HTERT RPE-1 (cell line): ENCODE results near the gene POR.
"Not testable (repeated sequence)": the region's sequence is repeated elsewhere in the genome, so short reads cannot be mapped to it uniquely, and the experiment has no call there.

Experiments used
- in situ Hi-C: fragments of 300-500 bp; cut with MboI; formaldehyde crosslinking; loops from 4 replicates; pipeline ENCODE4 v1.14.3; 2020; ENCODE audit warnings: low sequenced_read_pairs

POR gene

DNA sequence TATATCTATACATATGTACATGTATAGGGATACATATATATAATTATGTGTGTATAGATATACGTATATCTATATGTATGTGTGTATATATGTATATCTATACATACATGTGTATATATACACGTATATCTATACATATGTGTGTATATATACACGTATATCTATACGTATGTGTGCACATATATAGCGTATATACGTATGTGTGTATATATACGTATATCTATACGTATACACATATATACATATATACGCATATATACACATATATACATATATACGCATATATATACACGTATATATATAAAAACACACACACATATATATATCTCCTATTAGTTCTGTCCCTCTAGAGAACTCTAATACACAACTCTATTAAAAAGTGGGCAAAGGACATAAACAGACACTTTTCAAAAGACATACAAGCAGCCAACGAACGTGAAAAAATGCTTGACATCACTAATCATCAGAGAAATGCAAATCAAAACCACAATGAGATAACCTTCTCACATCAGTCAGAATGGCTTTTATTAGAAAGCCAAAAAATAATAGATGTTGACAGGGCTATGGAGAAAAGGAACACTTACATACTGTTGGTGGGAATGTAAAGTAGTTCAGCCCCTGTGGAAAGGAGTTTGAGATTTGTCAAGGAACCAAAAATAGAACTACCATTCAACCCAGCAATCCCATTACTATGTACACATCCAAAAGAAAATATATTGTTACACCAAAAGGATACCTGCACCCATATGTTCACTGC, 101.4 kb downstream of the POR start:
- in situ Hi-C loops, result no loop called here

DNA sequence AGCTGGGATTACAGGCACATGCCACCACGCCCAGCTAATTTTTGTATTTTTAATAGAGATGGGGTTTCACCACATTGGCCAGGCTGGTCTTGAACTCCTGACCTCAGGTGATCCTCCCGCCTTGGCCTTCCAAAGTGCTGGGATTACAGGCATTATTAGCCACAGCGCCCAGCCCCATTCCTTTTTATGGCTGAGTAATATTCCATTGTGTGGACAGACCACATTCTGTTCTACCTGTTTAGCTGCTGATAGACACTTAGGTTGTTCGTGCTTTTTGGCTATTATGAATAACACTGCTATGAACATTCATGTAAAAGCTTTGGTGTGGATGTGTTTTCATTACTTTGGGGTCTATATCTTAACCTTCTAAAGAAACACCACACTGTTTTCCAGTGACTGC, 103.6 kb downstream of the POR start:
- in situ Hi-C loops, result not testable (repeated sequence)

DNA sequence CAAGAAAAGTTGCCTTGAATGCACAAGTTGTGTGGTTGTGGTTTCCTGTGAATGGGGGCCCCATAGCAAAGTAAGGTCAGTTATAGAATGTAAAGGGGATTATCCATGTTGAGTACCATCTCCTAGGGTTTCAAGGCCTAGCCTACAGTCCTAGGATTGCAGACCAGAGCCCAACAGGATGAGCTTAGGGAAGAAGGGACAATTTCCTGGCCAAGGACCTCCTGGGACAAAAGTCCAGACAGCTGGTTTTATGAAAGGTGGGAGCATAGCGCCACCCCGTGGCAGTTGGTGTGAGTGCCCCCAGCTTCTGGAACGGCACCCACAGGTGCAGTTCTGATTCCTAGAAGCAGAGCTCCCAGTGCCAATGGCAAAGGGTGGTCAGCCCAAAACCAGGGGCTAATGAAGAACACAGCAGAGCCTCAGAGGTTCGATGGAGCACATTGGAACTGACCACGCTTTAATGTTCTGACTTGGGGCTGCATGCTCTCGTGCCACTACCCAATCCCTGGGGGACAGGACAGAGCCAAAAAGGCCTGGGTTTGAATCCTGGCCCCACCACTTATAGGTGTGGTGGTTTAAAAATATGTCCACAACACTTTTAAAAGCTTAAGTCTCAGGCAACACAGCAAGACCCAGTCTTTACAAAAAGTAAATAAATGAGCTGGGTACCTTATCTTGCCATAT, 105.2 kb downstream of the POR start:
- in situ Hi-C loops, result no loop called here

DNA sequence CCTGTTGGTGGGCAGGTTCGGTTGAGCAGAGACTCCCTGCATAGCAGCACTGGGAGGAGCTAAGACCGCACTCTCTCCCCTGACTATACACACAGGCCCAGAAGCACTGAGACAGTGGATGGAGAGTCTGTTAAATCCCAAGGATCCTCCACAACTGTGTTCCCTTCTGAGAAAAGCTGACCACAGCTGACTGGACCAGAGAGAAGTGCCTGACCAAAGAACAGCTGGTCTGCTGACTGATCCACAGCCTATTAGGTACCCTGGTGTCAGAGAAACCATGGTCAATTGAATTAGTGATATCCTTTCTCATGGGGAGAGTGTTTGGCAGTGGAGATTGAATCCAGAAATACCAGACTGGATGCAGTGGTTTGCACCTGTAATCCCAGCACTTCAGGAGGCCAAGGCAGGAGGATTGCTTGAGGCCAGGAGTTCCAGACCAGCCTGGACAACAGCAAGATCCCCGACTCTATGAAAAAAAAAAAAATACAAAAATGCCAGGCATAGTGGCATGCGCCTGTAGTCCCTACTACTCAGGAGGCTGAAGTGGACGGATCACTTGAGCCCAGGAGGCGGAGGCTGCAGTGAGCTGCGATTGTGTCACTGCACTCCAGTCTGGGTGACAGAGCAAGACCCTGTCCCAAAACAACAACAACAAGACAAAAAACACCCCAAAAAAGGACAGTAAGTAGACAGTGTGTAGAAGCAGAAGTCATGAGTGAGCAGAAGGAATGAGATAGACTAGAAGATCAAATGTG, 107.2 kb downstream of the POR start:
- in situ Hi-C loops, result no loop called here

DNA sequence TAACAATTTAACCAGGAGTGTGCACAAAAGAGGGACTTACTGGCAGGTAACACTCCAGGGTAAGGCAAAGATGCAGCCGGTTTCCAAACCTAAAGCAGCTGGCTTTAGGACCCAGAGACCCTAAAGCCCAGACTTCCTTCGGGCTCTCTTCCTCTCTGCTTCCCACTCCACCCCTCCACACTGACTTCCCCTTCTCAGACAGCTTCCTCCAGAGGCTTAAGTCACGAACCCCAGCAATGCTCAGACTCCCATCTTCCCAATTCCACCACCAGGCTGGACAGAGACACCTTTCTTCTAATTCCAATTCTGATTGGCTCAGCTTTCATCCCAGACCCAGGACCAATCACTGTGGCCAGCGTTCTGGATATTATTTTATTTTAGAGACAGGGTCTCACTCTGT, 108.0 kb downstream of the POR start:
- in situ Hi-C loops, result no loop called here

DNA sequence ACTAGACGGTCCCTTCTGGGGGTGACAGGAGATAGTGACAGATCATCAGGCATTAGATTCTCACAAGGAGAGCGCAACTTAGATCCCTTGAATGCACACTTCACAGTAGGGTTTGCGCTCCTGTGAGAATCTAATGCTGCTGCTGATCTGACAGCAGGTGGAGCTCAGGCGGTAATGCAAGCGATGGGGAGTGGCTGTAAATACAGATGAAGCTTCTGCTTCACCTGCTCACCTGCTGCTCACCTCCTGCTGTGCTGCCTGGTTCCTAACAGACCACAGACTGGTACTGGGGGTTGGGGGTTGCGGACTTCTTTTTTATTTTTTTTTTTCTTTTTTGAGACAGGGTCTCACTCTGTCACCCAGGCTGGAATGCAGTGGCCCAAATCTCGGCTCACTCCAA, 114.7 kb downstream of the POR start:
- in situ Hi-C loops, result not testable (repeated sequence)

DNA sequence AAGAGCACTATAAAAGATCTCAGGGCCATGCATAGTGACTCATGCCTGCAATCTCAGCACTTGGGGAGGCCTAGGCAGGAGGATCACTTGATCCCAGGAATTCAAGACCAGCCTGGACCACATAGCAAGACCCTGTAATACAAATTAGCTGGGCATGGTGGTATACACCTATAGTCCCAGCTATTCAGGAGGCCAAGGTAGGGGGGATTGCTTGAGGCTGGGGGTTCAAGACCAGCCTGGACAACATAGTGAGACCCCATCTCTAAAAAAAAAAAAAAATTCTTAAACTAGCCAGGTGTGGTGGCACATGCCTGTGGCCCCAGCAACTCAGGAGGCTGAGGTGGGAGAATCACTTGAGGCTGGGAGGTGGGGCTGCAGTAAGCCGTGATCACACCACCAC, 117.0 kb downstream of the POR start:
- in situ Hi-C loops, result no loop called here
